Stimulated activated CD4-positive, alpha-beta T cell treated with anti-CD3 and anti-CD28 coated beads, Interleukin-2, amount 100 ng/mL, for 48 hours (primary cell): ENCODE results near the gene FRRS1L.

ENCODE experiments used
- DNase-seq, 2 donors: peaks; one replicate each; pipeline ENCODE4 v3.0.0-alpha.2; 2020

FRRS1L gene

GRCh38 chr9:109166771-109167601, at the start of gene FRRS1L:
TSS of gene FRRS1L (minus strand) at chr9:109167249. CDS start at chr9:109167138, 111 bp downstream.
- no peak for DNase-seq

GRCh38 chr9:109214414-109214813, 47.4 kb upstream of the FRRS1L start:
- no peak for DNase-seq

GRCh38 chr9:109213285-109214121, 46.5 kb upstream of the FRRS1L start:
- DNase-seq: no peak

- no peak for DNase-seq
These were observed 45.7 kb upstream of the FRRS1L start for GRCh38 chr9:109212768-109213167.

GRCh38 chr9:109206670-109207069, 39.6 kb upstream of the FRRS1L start:
- no peak for DNase-seq

GRCh38 chr9:109205526-109205925, 38.5 kb upstream of the FRRS1L start:
- no peak for DNase-seq

GRCh38 chr9:109203761-109204360, 36.8 kb upstream of the FRRS1L start:
- DNase-seq: no peak

GRCh38 chr9:109199676-109200075, 32.6 kb upstream of the FRRS1L start:
- no peak for DNase-seq

- DNase-seq: no peak
These were observed 31.8 kb upstream of the FRRS1L start for GRCh38 chr9:109198736-109199382.

GRCh38 chr9:109193974-109194556, 27.0 kb upstream of the FRRS1L start:
- DNase-seq: no peak

- no peak for DNase-seq
These were observed 25.8 kb upstream of the FRRS1L start for GRCh38 chr9:109192732-109193361.

- no peak for DNase-seq
These were observed 24.7 kb upstream of the FRRS1L start for GRCh38 chr9:109191746-109192145.

GRCh38 chr9:109190151-109190550, 23.1 kb upstream of the FRRS1L start:
- no peak for DNase-seq

- no peak for DNase-seq
These were observed 19.9 kb upstream of the FRRS1L start for GRCh38 chr9:109186857-109187520.

- DNase-seq: peak in 1 of 2 donors; percentile 13
These were observed 16.1 kb upstream of the FRRS1L start for GRCh38 chr9:109182940-109183798.

GRCh38 chr9:109182550-109182939, 15.5 kb upstream of the FRRS1L start:
- no peak for DNase-seq

- DNase-seq: peak; percentile 15 to 26
These were observed 14.2 kb upstream of the FRRS1L start for GRCh38 chr9:109181284-109181683.

GRCh38 chr9:109179801-109180523, 12.9 kb upstream of the FRRS1L start:
- DNase-seq: no peak

GRCh38 chr9:109176963-109177362, 9.9 kb upstream of the FRRS1L start:
- DNase-seq: no peak

- no peak for DNase-seq
These were observed 9.3 kb upstream of the FRRS1L start for GRCh38 chr9:109176386-109176785.
